Measurements from ENCODE around the gene RIPK4. TPM values are rescaled to one million over a fixed set of nuclear protein-coding genes. Genes with fewer than 3 reads are reported as not detected.
A peak's percentile ranks its signal among the peaks of the same experiment; 100 is the strongest.

Gene RIPK4
- total and polyA plus RNA-seq, 2 of the 13 experiments (the other 11 are each of a cell fraction or from before 2014, with no cell fraction given), result 3.1 to 4.9 TPM

- no peaks in the 10 kb centered on the region for H3K79me2 ChIP-seq (ENCODE audit: insufficient read depth, low read length)
- no peak overlapping the region for H3K4me3 ChIP-seq (replicated peaks in 1 of 3; ENCODE audit: insufficient read depth in 1 of 3, low read depth in 2 of 3, low read length in 3 of 3)
- DNase-seq (ENCODE audit: low spot score) (no peak), FAIRE-seq (no peak), ATAC-seq (no peak; the same call in 2 of the 3 replicates)
- 74% methylated on average over 8 of the region's 10 CpGs for WGBS (ENCODE audit: low lambda C conversion rate)
- H3K27me3 ChIP-seq (ENCODE audit: control insufficient read depth in 1 of 2, insufficient read depth in 2 of 2, low read length in 2 of 2), result peaks cover 0 to 2% of the 10 kb centered on the region in 2 experiments; a peak in 2 of 5 replicates
- TF ChIP-seq ZFP82 (CRISPR knock-in tag; IDR thresholded peaks at IDR 0.05; ENCODE audit: borderline replicate concordance) (no peak), ZNF766 (CRISPR knock-in tag; IDR thresholded peaks at IDR 0.05; ENCODE audit: borderline replicate concordance) (no peak), HMGXB3 (CRISPR knock-in tag; IDR thresholded peaks at IDR 0.05; ENCODE audit: borderline replicate concordance) (no peak), THAP9 (CRISPR knock-in tag; IDR thresholded peaks at IDR 0.05; ENCODE audit: borderline replicate concordance) (no peak)
- CTCF ChIA-PET (ENCODE audit: low intra/inter-chr PET ratio, low total read pairs), result no interaction called here
- no peak overlapping the region for H3K27ac ChIP-seq (ENCODE audit: extremely low read length, insufficient read depth, low read length)
- no peak overlapping the region for H2AFZ ChIP-seq (ENCODE audit: low read length)
- no peak overlapping the region for H3K9ac ChIP-seq (ENCODE audit: insufficient read depth, low read depth, low read length)
- intact Hi-C loops (cut with micrococcal nuclease; ENCODE audit: unreplicated experiment), result no loop called here
- H3K4me1 ChIP-seq (ENCODE audit: insufficient read depth, low read length), result peaks cover 56% of the 10 kb centered on the region
- no peaks in the 10 kb centered on the region for H3K36me3 ChIP-seq (replicated peaks in 1 of 2; ENCODE audit: control insufficient read depth in 1 of 2, insufficient read depth in 2 of 2, low read length in 2 of 2)
- in situ Hi-C loops (cut with HindIII; ENCODE audit: extremely low pct_ligation_motif_present, low pct_unique_long_range_greater_than_20kb), result no loop called here
- POLR2A ChIA-PET, result no interaction called here
- H3K9me3 ChIP-seq (ENCODE audit: low read length), result no peaks in the 10 kb centered on the region
- no peaks in the 10 kb centered on the region for H4K20me1 ChIP-seq (ENCODE audit: insufficient read depth, low read length)
- peak overlapping the region; percentile 24; the same call in 1 of the 2 replicates for H3K4me2 ChIP-seq (ENCODE audit: low read depth, low read length)
- no TSS peak for BruUV-seq (replicated peaks)
Measured at GRCh38 chr21:41699311-41699710, 67.5 kb downstream of the RIPK4 start.
